HUES6 (cell line): Measurements from ENCODE around the gene HSDL2.
"Not testable (repeated sequence)": the region's sequence is repeated elsewhere in the genome, so short reads cannot be mapped to it uniquely, and the experiment has no call there.

Experiments used
- H3K27ac ChIP-seq: 2 replicates; pipeline ENCODE4 v1.7.0; 2013; ENCODE audit warnings: low read depth, mild to moderate bottlenecking, low read length, inconsistent platforms
- H3K27me3 ChIP-seq: 2 replicates; pipeline ENCODE4 v1.6.1; 2013; ENCODE audit warnings: low read length; ENCODE audit not compliant: control insufficient read depth, insufficient read depth
- H3K36me3 ChIP-seq: 2 replicates; pipeline ENCODE4 v1.6.1; 2013; ENCODE audit warnings: low read length; ENCODE audit not compliant: control insufficient read depth, insufficient read depth
- H3K4me1 ChIP-seq: 2 replicates; pipeline ENCODE4 v1.6.1; 2013; ENCODE audit warnings: low read length; ENCODE audit not compliant: control insufficient read depth, insufficient read depth
- H3K4me3 ChIP-seq: 2 replicates; pipeline ENCODE4 v1.5.1; 2013; ENCODE audit warnings: low read depth, low read length
- H3K9ac ChIP-seq: one replicate; pipeline ENCODE4 v1.6.1; 2013; ENCODE audit warnings: mild to moderate bottlenecking, low read length
- H3K9me3 ChIP-seq: 2 replicates; pipeline ENCODE4 v1.6.1; 2013; ENCODE audit warnings: low read depth, low read length; ENCODE audit not compliant: control insufficient read depth, insufficient read depth

Gene HSDL2

DNA sequence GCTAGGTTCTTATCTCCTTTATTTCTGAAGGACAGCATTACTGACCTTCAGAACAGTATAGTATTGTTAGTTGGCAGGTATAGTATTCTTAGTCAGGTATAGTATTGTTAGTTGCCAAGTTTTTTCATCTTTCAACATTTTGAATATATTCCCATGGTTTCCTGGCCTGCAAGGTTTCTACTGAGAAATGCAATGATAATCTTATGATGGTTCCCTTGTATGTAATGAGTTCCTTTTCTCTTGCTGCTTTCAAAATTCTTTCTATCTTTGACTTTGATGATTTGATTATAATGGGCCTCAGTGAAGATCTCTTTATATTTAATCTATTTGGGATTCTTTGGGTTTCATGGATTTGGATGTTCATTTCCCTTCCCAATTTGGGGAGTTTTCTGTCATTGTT is 12.4 kb upstream of the HSDL2 start:
- H3K9me3 ChIP-seq: peaks cover 62% of the 10 kb centered on the region
- no peak overlapping the region for H3K27ac ChIP-seq
- peaks cover 7% of the 10 kb centered on the region; the same call in 1 of the 2 replicates for H3K36me3 ChIP-seq
- no peaks in the 10 kb centered on the region for H3K4me1 ChIP-seq
- H3K4me3 ChIP-seq: no peak overlapping the region
- H3K9ac ChIP-seq: no peak overlapping the region
- H3K27me3 ChIP-seq: no peaks in the 10 kb centered on the region

DNA sequence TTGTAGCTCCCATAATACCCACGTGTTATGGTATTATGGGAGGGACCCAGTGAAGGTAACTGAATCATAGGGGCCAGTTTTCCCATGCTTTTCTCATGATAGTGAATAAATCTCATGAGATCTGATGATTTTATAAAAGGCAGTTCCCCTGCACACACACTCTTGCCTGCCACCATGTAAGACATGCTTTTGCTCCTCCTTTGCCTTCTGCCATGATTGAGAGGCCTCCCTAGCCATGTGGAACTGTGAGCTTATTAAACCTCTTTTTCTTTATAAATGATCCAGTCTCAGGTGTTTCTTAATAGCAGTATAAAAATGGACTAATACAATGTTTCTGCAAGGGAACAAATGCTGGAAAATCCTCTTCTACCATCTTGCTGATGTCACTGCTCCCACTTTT is 10.1 kb upstream of the HSDL2 start:
- H3K27me3 ChIP-seq: no peaks in the 10 kb centered on the region
- H3K9me3 ChIP-seq: peaks cover 71% of the 10 kb centered on the region
- H3K4me3 ChIP-seq: no peak overlapping the region
- H3K4me1 ChIP-seq: no peaks in the 10 kb centered on the region
- H3K36me3 ChIP-seq: peaks cover 7% of the 10 kb centered on the region; the same call in 1 of the 2 replicates
- H3K27ac ChIP-seq: no peak overlapping the region
- no peak overlapping the region for H3K9ac ChIP-seq

DNA sequence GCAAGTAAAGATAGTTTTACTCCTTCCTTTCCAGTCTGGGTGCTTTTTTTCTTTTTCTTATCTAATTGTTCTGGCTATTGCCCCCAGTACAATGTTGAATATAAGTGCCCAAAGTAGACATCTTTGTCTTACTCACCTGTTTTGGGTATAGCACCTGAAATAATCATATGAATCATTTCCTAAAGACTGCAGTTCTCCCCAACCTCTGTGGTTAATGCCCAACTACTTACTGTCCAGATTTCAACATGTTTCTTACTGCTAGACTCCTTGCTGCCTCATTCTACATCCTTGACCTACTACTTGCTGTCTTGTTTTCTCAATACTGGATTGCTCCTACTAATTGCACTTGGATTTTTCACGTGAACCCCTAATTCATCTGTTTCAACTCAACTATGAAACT is 8.8 kb upstream of the HSDL2 start:
- Histone ChIP-seq H3K4me1 (no peaks in the 10 kb centered on the region), H3K27ac (no peak overlapping the region), H3K9ac (no peak overlapping the region), H3K27me3 (no peaks in the 10 kb centered on the region), H3K36me3 (peaks cover 7% of the 10 kb centered on the region; the same call in 1 of the 2 replicates), H3K4me3 (no peak overlapping the region), H3K9me3 (peaks cover 60% of the 10 kb centered on the region)

DNA sequence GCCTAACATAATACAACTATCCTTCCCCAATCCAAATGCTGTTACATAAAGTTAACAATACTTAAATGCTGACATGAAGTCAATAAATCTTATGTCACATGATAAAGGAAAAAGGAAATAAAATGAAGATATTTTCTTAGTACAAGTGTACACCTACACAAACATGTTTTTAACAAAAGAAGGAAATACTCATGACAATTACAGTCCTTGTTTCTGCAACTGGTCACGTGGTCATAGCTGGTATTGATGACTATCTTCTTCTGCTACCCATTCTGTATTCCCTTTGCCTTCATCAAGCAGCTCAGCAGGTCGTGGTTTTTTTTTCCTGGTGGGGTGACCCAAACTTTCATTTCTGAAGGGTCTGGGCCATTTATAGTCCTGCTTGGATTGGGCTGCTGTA is 6.2 kb upstream of the HSDL2 start:
- not testable (repeated sequence) for H3K36me3 ChIP-seq, H3K27me3 ChIP-seq, H3K27ac ChIP-seq, H3K4me3 ChIP-seq, H3K9ac ChIP-seq
- peaks cover 44% of the 10 kb centered on the region for H3K9me3 ChIP-seq
- H3K4me1 ChIP-seq: peaks cover 14% of the 10 kb centered on the region

DNA sequence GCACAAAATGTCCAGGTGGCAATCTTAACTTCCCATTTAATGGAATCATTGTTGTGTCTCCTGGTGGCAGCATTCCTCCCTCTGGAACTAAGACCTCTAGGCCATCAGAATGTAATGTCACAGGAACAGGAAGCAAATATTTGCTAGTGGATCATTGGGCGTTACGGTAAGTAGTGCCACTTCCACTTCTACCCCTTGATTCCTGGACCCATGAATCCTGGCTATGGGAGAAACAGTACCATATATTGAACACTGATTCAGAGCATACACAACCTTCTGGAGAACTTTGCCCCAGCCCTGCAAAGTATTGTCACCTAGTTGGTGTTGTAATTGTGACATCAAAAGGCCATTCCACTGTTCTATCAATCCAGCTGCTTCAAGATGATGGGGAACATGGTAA is 5.7 kb upstream of the HSDL2 start:
- H3K27ac ChIP-seq, H3K27me3 ChIP-seq, H3K9ac ChIP-seq, H3K4me3 ChIP-seq, H3K36me3 ChIP-seq: not testable (repeated sequence)
- Histone ChIP-seq H3K9me3 (peaks cover 39% of the 10 kb centered on the region), H3K4me1 (peaks cover 14% of the 10 kb centered on the region)

DNA sequence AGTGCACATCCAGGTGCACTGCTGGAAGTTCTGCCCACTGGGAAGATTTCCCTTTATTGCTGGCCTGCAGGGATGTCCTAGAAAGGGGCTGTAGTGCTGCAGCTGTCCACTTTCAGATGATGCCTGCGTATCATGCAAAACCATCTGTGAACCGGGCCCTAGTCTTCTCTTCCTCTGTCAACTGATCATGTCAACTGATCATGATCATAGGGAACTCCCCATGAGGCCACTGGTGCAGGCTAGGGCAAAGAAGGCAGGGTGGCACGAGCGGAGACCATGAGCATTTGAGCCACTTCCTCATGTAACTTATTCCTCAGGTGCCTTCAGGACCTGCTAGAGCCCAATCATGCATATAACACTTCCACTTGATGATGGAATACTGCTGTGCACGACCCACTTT is 4.5 kb upstream of the HSDL2 start:
- H3K36me3 ChIP-seq: no peaks in the 10 kb centered on the region

DNA sequence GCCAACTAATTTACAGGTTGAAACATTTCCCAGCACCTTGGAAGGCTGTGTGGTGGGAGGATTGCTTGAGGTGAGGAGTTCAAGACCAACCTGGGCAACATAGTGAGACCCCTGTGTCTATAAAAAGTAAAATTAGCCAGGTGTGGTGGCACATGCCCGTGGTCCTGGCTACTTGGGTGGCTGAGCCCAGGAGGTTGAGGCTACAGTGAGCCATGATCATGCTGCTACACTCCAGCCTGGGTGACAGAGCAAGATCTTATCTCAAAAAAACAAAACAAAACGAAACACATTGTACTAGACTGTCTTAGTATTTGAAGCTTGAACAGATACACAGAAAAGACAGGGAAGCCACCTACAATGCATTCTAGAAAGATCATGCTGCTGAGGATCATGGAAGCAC is 2.8 kb upstream of the HSDL2 start:
- Histone ChIP-seq H3K27me3 (no peaks in the 10 kb centered on the region), H3K36me3 (no peaks in the 10 kb centered on the region), H3K27ac (no peak overlapping the region), H3K9me3 (peaks cover 19% of the 10 kb centered on the region; the same call in 1 of the 2 replicates), H3K4me3 (peak overlapping the region; percentile 84; the same call in 1 of the 2 replicates), H3K4me1 (peaks cover 18% of the 10 kb centered on the region), H3K9ac (no peak overlapping the region)

More for the DNA sequence above, 4.5 kb upstream of the HSDL2 start:
- Histone ChIP-seq H3K4me3 (no peak overlapping the region), H3K27me3 (no peaks in the 10 kb centered on the region), H3K4me1 (peaks cover 14% of the 10 kb centered on the region), H3K9ac (no peak overlapping the region), H3K9me3 (peaks cover 28% of the 10 kb centered on the region), H3K27ac (no peak overlapping the region)

DNA sequence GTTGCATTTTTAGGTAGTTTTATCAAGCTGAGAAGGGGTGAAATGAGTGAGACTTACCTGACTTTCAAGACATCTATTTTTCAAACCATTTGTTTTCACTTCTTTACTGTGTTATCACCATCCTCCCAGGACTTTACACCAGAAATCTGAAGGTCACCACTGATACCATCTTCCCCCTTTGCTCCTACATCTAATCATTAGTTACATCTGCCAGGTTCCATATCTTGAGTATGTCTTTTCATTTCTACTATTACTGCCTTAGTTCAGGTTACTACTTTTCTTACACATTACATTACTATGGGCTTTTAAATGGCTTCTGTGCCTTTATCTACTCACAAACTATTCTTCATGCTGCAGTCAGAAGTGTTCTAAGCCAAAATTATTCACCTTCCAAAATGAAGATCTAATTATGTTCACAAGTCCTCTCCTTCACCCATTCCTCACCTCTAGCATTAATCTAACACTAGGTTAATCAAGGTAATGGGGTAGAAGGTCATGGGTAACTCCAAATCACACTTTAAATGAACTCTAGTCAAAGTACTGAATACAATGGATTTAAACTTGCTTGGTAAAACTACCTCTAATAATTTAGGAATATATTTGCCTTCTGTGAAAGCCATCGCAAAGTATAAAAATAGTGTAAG is 2.1 kb upstream of the HSDL2 start:
- peak overlapping the region; percentile 84 for H3K4me3 ChIP-seq

DNA sequence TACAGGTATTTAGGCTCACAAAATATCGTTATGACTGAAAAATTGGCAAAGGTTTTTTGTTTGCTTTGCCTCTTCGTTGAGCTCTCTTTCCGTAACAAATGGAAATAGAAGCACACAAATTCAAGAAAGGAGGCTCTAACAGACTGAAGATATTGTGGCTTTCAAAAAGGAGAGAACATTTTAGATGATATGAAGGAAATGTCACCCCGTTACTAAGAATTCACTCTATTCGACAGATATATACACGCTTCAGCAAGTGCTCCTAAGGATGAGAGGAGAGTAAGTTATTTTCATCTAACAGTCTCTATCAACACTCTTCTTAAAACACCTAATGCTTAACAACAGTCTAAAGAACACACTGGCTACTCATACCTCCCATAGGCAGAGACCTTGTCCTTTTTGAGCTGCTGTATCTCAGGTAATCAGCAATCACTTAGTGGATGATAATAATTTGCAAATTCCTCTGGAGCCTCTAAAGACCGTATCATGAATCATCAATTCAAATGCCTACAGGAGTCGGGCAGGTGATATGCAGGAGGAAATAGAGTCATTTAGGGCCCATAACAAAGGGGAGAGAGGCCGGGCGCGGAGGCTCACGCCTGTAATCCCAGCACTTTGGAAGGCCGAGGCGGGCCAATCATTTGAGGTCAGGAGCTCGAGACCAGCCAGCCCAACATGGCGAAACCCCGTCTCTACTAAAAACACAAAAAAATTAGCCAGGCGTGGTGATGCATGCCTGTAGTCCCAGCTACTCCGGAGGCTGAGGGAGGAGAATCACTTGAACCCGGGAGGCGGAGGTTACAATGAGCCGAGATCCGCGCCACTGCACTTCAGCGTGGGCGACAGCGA is 1.4 kb upstream of the HSDL2 start:
- Histone ChIP-seq H3K27me3 (no peaks in the 10 kb centered on the region), H3K4me1 (peaks cover 18% of the 10 kb centered on the region), H3K9me3 (peaks cover 13% of the 10 kb centered on the region; the same call in 1 of the 2 replicates), H3K4me3 (peak overlapping the region; percentile 84), H3K9ac (peak overlapping the region; percentile 96), H3K27ac (peak overlapping the region; percentile 54; the same call in 1 of the 2 replicates), H3K36me3 (no peaks in the 10 kb centered on the region)

More for the DNA sequence above, 2.1 kb upstream of the HSDL2 start:
- no peak overlapping the region for H3K27ac ChIP-seq
- peaks cover 13% of the 10 kb centered on the region; the same call in 1 of the 2 replicates for H3K9me3 ChIP-seq
- no peaks in the 10 kb centered on the region for H3K36me3 ChIP-seq
- no peaks in the 10 kb centered on the region for H3K27me3 ChIP-seq
- H3K4me1 ChIP-seq: peaks cover 18% of the 10 kb centered on the region
- H3K9ac ChIP-seq: peak overlapping the region; percentile 96

DNA sequence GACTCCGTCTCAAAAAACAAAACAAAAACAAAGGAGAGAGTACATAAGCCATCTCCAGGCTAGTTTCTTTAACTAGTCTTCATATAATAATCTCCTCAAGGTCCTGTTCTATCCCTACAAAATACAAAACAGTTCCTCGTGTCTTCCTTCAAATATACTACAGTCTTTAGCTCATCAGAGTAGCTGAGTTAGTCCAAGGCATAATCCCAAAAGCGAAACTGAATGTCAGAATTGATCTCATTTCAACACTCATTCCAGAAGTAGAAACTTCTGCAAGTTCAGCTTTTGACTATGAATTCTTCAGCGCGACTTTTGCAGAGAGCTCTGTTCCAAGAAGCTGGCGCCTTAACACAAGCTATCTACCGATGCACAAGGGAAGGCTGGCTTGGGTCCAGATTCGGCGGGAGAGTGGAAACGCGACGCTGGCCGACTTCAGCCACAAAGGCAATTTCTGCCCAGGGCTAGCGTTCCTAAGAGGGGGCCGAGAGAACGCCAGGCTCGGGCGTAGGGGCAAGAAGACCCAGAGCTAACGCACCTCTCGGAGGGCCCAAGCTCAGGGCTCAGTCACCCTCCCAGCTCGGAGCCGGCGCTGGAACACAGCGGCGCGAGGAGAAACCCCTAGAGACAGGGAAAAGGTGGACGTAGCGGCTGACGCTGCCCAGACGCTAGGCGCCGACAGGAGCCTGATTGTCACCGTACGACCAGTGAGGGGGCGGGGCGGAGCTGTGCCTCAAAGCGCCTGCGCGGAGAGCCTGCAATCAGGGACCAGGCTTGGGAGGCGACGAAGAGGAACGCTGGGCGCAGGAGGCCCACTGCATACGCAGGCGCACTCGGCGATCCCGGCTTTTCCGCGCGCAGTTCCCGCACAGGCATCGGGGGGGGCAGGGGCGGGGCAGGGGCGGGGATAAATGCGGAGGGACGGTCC is 469 bp upstream of the HSDL2 start:
- Histone ChIP-seq H3K27ac (peak overlapping the region; percentile 54), H3K9me3 (peaks cover 7% of the 10 kb centered on the region; the same call in 1 of the 2 replicates)

More for the DNA sequence above, 469 bp upstream of the HSDL2 start:
- no peaks in the 10 kb centered on the region for H3K27me3 ChIP-seq
- H3K9ac ChIP-seq: peak overlapping the region; percentile 96
- H3K4me3 ChIP-seq: peak overlapping the region; percentile 84
- H3K4me1 ChIP-seq: peaks cover 18% of the 10 kb centered on the region
- H3K36me3 ChIP-seq: no peaks in the 10 kb centered on the region
